HepG2 (cell line): Measurements from ENCODE around the gene NRL. TPM values are rescaled to one million over a fixed set of nuclear protein-coding genes. Genes with fewer than 3 reads are reported as not detected.

Experiments
- ARID4A ChIP-seq: sonication (generic); formaldehyde crosslinking; IDR thresholded peaks from 2 replicates; pipeline ENCODE4 v1.5.0; 2020; ENCODE audit warnings: mild to moderate bottlenecking, missing genetic modification reagents, borderline replicate concordance
- CBX2 ChIP-seq, 2 experiments: fragments of 200-600 bp in 1 of 2; sonication (generic); formaldehyde crosslinking in 1 of 2; IDR thresholded peaks; 2 replicates each; pipeline versions ENCODE4 v1.7.0 to v1.8.1; 2018 to 2022; ENCODE audit warnings: low read depth in 2 of 2, low read length in 1 of 2, mild to moderate bottlenecking in 1 of 2, missing genetic modification reagents in 1 of 2
- EP300 ChIP-seq, 3 experiments: sonication (generic) in 1 of 3; formaldehyde crosslinking in 1 of 3; IDR thresholded peaks; 2 replicates each; pipeline versions ENCODE4 v1.5.1 to v1.6.1; 2011 to 2020; ENCODE audit warnings: low read depth in 2 of 3, low read length in 2 of 3, borderline replicate concordance in 1 of 3, improper control_type of control experiment in 1 of 3, mild to moderate bottlenecking in 1 of 3, missing genetic modification reagents in 1 of 3, moderate library complexity in 1 of 3
- HOXD1 ChIP-seq: sonication (generic); formaldehyde crosslinking; IDR thresholded peaks from 2 replicates; pipeline ENCODE4 v1.5.0; 2020; ENCODE audit warnings: missing genetic modification reagents
- NFATC3 ChIP-seq: sonication (generic); formaldehyde crosslinking; IDR thresholded peaks from 2 replicates; pipeline ENCODE4 v1.5.1; 2020; ENCODE audit warnings: mild to moderate bottlenecking, missing genetic modification reagents
- YY1 ChIP-seq: IDR thresholded peaks from 2 replicates; pipeline ENCODE4 v1.6.1; 2011; ENCODE audit warnings: low read length, low read depth, moderate library complexity, mild to moderate bottlenecking; ENCODE audit not compliant: insufficient read depth, insufficient replicate concordance
- ZMAT3 ChIP-seq: sonication (generic); formaldehyde crosslinking; conservative IDR thresholded peaks from 2 replicates; pipeline ENCODE4 v1.7.0; 2021; ENCODE audit warnings: missing genetic modification reagents
- ZNF143 ChIP-seq: sonication (generic); formaldehyde crosslinking; IDR thresholded peaks from 2 replicates; pipeline ENCODE4 v1.4.0; 2020; ENCODE audit warnings: missing genetic modification reagents
- ZNF256 ChIP-seq: sonication (generic); formaldehyde crosslinking; conservative IDR thresholded peaks from 2 replicates; pipeline ENCODE4 v1.4.0; 2020; ENCODE audit warnings: missing genetic modification reagents
- ZNF326 ChIP-seq: sonication (generic); formaldehyde crosslinking; IDR thresholded peaks from 2 replicates; pipeline ENCODE4 v1.4.0; 2020; ENCODE audit warnings: missing genetic modification reagents, borderline replicate concordance
- polyA plus RNA-seq, 8 experiments: library from polyadenylated mRNA; depleted of rRNA in 3 of 8; stranded (reverse) in 7 of 8; unstranded in 1 of 8; fragments of >200 nt; fragmentation: Illumina TruSeq in 4 of 8; extraction: Trizol in 4 of 8; gene quantifications; 2 replicates each; pipeline versions ENCODE4 v1.2.1 to v1.2.3, GENCODE V29; 2011 to 2016; ENCODE audit warnings: low read depth in 4 of 8, missing spikeins in 1 of 8, mixed read lengths in 1 of 8; ENCODE audit not compliant: insufficient read depth in 1 of 8
- total RNA-seq, 5 experiments: library from RNA; depleted of rRNA; stranded (reverse); fragments of >200 nt; fragmentation: Illumina TruSeq; extraction: Trizol; gene quantifications; 2 replicates each; pipeline ENCODE4 v1.2.3, GENCODE V29; 2016; ENCODE audit warnings: low read depth in 1 of 5
- TF ChIP-seq, protein P1 (sequence below): sonication (generic); formaldehyde crosslinking; IDR thresholded peaks from 2 replicates; pipeline ENCODE4 v1.4.0; 2020; ENCODE audit warnings: missing genetic modification reagents
- TF ChIP-seq, protein P2 (sequence below): conservative IDR thresholded peaks from 2 replicates; pipeline ENCODE4 v1.6.1; 2018; ENCODE audit warnings: missing genetic modification reagents
- TF ChIP-seq, protein P3 (sequence below): sonication (generic); formaldehyde crosslinking; IDR thresholded peaks from 2 replicates; pipeline ENCODE4 v1.5.1; 2020; ENCODE audit warnings: mild to moderate bottlenecking, missing genetic modification reagents, moderate library complexity

Gene NRL
- total and polyA plus RNA-seq, 2 of the 13 experiments (the other 11 are each of a cell fraction or from before 2014, with no cell fraction given): 2.5 to 4.7 TPM

DNA sequence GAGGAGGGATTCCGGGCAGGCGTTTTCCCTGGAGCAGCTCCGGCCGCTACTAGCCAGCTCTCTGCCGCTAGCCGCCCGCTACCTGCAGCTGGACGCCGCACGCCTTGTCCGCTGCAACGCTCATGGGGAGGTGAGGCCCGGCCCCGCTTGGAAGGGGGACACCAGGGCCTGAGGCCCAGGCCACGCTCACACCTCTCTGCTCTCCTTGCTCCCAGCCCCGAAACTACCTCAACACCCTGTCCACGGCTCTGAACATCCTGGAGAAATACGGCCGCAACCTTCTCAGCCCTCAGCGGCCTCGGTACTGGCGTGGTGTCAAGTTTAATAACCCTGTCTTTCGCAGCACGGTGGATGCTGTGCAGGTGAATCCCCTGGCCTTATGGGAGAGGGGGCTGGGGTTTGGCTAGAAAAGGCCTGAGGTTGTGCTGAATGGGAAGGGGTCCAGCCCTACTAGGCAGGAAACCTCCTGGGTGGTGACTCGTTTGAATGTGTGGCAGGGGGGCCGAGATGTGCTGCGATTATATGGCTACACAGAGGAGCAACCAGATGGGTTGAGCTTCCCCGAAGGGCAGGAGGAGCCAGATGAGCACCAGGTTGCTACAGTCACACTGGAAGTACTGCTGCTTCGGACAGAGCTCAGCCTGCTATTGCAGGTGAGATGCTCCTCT, 33.1 kb upstream of the NRL start (continued):
- TF ChIP-seq ZNF143 (CRISPR knock-in tag): peak; percentile 26; the same call in 1 of the 2 replicates
- TF ChIP-seq, protein P1, sequence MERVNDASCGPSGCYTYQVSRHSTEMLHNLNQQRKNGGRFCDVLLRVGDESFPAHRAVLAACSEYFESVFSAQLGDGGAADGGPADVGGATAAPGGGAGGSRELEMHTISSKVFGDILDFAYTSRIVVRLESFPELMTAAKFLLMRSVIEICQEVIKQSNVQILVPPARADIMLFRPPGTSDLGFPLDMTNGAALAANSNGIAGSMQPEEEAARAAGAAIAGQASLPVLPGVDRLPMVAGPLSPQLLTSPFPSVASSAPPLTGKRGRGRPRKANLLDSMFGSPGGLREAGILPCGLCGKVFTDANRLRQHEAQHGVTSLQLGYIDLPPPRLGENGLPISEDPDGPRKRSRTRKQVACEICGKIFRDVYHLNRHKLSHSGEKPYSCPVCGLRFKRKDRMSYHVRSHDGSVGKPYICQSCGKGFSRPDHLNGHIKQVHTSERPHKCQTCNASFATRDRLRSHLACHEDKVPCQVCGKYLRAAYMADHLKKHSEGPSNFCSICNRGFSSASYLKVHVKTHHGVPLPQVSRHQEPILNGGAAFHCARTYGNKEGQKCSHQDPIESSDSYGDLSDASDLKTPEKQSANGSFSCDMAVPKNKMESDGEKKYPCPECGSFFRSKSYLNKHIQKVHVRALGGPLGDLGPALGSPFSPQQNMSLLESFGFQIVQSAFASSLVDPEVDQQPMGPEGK: no peak
- no peak for TF ChIP-seq ARID4A (CRISPR knock-in tag)
- TF ChIP-seq EP300 (IDR thresholded peaks at IDR 0.05; ENCODE audit: low read depth in 2 of 2, low read length in 2 of 2): no peak
- TF ChIP-seq EP300 (CRISPR knock-in tag; IDR thresholded peaks at IDR 0.05; ENCODE audit: borderline replicate concordance): no peak
- peak; percentile 62; the same call in 1 of the 2 replicates for TF ChIP-seq ZMAT3 (CRISPR knock-in tag)
- TF ChIP-seq CBX2 (IDR thresholded peaks at IDR 0.05; ENCODE audit: low read depth, low read length): no peak
- TF ChIP-seq CBX2 (CRISPR knock-in tag; IDR thresholded peaks at IDR 0.05; ENCODE audit: low read depth): no peak
- peak; percentile 73; the same call in 1 of the 2 replicates for TF ChIP-seq ZNF256 (CRISPR knock-in tag)
- TF ChIP-seq NFATC3: peak; percentile 57; the same call in 1 of the 2 replicates
- TF ChIP-seq YY1: no peak
- TF ChIP-seq HOXD1 (CRISPR knock-in tag): no peak
- TF ChIP-seq ZNF326: no peak
- TF ChIP-seq, protein P2, sequence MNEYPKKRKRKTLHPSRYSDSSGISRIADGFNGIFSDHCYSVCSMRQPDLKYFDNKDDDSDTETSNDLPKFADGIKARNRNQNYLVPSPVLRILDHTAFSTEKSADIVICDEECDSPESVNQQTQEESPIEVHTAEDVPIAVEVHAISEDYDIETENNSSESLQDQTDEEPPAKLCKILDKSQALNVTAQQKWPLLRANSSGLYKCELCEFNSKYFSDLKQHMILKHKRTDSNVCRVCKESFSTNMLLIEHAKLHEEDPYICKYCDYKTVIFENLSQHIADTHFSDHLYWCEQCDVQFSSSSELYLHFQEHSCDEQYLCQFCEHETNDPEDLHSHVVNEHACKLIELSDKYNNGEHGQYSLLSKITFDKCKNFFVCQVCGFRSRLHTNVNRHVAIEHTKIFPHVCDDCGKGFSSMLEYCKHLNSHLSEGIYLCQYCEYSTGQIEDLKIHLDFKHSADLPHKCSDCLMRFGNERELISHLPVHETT (CRISPR knock-in tag): no peak
- TF ChIP-seq, protein P3, sequence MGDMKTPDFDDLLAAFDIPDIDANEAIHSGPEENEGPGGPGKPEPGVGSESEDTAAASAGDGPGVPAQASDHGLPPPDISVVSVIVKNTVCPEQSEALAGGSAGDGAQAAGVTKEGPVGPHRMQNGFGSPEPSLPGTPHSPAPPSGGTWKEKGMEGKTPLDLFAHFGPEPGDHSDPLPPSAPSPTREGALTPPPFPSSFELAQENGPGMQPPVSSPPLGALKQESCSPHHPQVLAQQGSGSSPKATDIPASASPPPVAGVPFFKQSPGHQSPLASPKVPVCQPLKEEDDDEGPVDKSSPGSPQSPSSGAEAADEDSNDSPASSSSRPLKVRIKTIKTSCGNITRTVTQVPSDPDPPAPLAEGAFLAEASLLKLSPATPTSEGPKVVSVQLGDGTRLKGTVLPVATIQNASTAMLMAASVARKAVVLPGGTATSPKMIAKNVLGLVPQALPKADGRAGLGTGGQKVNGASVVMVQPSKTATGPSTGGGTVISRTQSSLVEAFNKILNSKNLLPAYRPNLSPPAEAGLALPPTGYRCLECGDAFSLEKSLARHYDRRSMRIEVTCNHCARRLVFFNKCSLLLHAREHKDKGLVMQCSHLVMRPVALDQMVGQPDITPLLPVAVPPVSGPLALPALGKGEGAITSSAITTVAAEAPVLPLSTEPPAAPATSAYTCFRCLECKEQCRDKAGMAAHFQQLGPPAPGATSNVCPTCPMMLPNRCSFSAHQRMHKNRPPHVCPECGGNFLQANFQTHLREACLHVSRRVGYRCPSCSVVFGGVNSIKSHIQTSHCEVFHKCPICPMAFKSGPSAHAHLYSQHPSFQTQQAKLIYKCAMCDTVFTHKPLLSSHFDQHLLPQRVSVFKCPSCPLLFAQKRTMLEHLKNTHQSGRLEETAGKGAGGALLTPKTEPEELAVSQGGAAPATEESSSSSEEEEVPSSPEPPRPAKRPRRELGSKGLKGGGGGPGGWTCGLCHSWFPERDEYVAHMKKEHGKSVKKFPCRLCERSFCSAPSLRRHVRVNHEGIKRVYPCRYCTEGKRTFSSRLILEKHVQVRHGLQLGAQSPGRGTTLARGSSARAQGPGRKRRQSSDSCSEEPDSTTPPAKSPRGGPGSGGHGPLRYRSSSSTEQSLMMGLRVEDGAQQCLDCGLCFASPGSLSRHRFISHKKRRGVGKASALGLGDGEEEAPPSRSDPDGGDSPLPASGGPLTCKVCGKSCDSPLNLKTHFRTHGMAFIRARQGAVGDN (CRISPR knock-in tag): peak; percentile 27; the same call in 1 of the 2 replicates
